HepG2 (cell line): ENCODE measurements around the gene PPCS. TPM values are rescaled to one million over a fixed set of nuclear protein-coding genes. Genes with fewer than 3 reads are reported as not detected.

Experiments used
- ATAC-seq: fragments of 200-7000 bp; cut with Tn5 transposase; 3 replicates; pipeline ENCODE4 v1.9.1; 2020; ENCODE audit warnings: mild to moderate bottlenecking, moderate library complexity
- BruUV-seq: library from RNA; stranded (reverse); fragments of 400-500 nt; replicated peaks from 2 replicates; lab custom pipeline; 2021; lab: Mats Ljungman, UMichigan
- CTCF ChIA-PET: fragments of 300-600 bp; formaldehyde crosslinking; extraction: SDS; loops from one replicate; lab custom pipeline; 2021; ENCODE audit warnings: low total read pairs, inconsistent platforms, low intra/inter-chr PET ratio; lab: Yijun Ruan, JAX
- POLR2A ChIA-PET: fragments of 350-600 bp; sonication (Branson Sonifier 250); formaldehyde crosslinking; loops from one replicate; lab custom pipeline; 2020; ENCODE audit warnings: antibody characterized with exemption, inconsistent platforms; lab: Yijun Ruan, JAX
- DNase-seq: peaks from one replicate; pipeline ENCODE4 v3.0.0-alpha.2; 2015; ENCODE audit warnings: low spot score
- FAIRE-seq: peaks from 3 replicates; lab custom pipeline; 2011; peaks lifted over from hg19 to GRCh38; lab: Jason Lieb, UNC
- H2AFZ ChIP-seq: one replicate; pipeline ENCODE4 v1.6.1; 2011; ENCODE audit warnings: low read length, inconsistent platforms
- H3K27ac ChIP-seq: fragments of 300-600 bp; 3 replicates; pipeline ENCODE4 v1.8.0; 2011; ENCODE audit warnings: mixed run types, mild to moderate bottlenecking, mixed read lengths, low read length, inconsistent platforms; ENCODE audit not compliant: insufficient read depth; ENCODE audit errors: extremely low read length
- H3K27me3 ChIP-seq, 2 experiments: fragments of 200-600 bp in 1 of 2; 2 replicates in 1 of 2; 3 replicates in 1 of 2; pipeline versions ENCODE4 v1.6.0 to v1.8.0; 2011; ENCODE audit warnings: low read length in 2 of 2, mild to moderate bottlenecking in 2 of 2, moderate library complexity in 2 of 2, inconsistent platforms in 1 of 2; ENCODE audit not compliant: insufficient read depth in 2 of 2, control insufficient read depth in 1 of 2
- H3K36me3 ChIP-seq, 2 experiments: fragments of 200-600 bp in 1 of 2; replicated peaks in 1 of 2; 2 replicates in 1 of 2; 3 replicates in 1 of 2; pipeline versions ENCODE4 v1.5.1 to v1.8.0; 2011; ENCODE audit warnings: low read length in 2 of 2, inconsistent platforms in 1 of 2; ENCODE audit not compliant: insufficient read depth in 2 of 2, control insufficient read depth in 1 of 2
- H3K4me1 ChIP-seq: 2 replicates; pipeline ENCODE4 v1.5.1; 2012; ENCODE audit warnings: low read length, inconsistent platforms; ENCODE audit not compliant: insufficient read depth
- H3K4me2 ChIP-seq: 2 replicates; pipeline ENCODE4 v1.6.0; 2011; ENCODE audit warnings: low read depth, low read length, inconsistent platforms
- H3K4me3 ChIP-seq, 3 experiments: fragments of 200-600 bp in 1 of 3; sonication (generic), shearing (Covaris generic) in 1 of 3; replicated peaks in 1 of 3; 2 replicates each; pipeline ENCODE4 v1.5.1; 2011 to 2016; ENCODE audit warnings: low read length in 3 of 3, inconsistent platforms in 2 of 3, low read depth in 2 of 3, mild to moderate bottlenecking in 2 of 3, control low read depth in 1 of 3, mixed read lengths in 1 of 3; ENCODE audit not compliant: insufficient read depth in 1 of 3
- H3K79me2 ChIP-seq: one replicate; pipeline ENCODE4 v1.6.1; 2011; ENCODE audit warnings: low read length, inconsistent platforms; ENCODE audit not compliant: insufficient read depth
- H3K9ac ChIP-seq: 2 replicates; pipeline ENCODE4 v1.6.0; 2011; ENCODE audit warnings: mild to moderate bottlenecking, low read depth, low read length, inconsistent platforms; ENCODE audit not compliant: insufficient read depth
- H3K9me3 ChIP-seq: 2 replicates; pipeline ENCODE4 v1.5.1; 2012; ENCODE audit warnings: mild to moderate bottlenecking, low read length
- H4K20me1 ChIP-seq: 2 replicates; pipeline ENCODE4 v1.6.0; 2011; ENCODE audit warnings: inconsistent platforms, mild to moderate bottlenecking, low read length, moderate library complexity; ENCODE audit not compliant: insufficient read depth
- RBFOX2 ChIP-seq: fragments of 200-400 bp; formaldehyde crosslinking; IDR thresholded peaks from 2 replicates; pipeline ENCODE4 v1.6.1; 2017; ENCODE audit warnings: low read depth, mild to moderate bottlenecking, low read length
- RFXAP ChIP-seq: sonication (generic); formaldehyde crosslinking; IDR thresholded peaks from 2 replicates; pipeline ENCODE4 v1.4.0; 2020; ENCODE audit warnings: missing genetic modification reagents, borderline replicate concordance
- ZNF20 ChIP-seq: sonication (generic); formaldehyde crosslinking; IDR thresholded peaks from 2 replicates; pipeline ENCODE4 v1.4.0; 2020; ENCODE audit warnings: mild to moderate bottlenecking, moderate library complexity, missing genetic modification reagents
- WGBS: methylation state at CpG from one replicate; pipeline ENCODE4 v1.1.6; 2017; ENCODE audit warnings: low lambda C conversion rate; 5-methylcytosine and 5-hydroxymethylcytosine counted together
- in situ Hi-C: cut with HindIII; loops from 2 replicates; pipeline ENCODE4 v1.10.0; 2017; ENCODE audit warnings: low pct_unique_long_range_greater_than_20kb; ENCODE audit not compliant: extremely low pct_ligation_motif_present
- intact Hi-C: fragments of 100-400 bp; cut with micrococcal nuclease; formaldehyde crosslinking; loops from one replicate; pipeline ENCODE4 v1.10.0; 2022; ENCODE audit not compliant: unreplicated experiment
- polyA plus RNA-seq, 8 experiments: library from polyadenylated mRNA; depleted of rRNA in 3 of 8; stranded (reverse) in 7 of 8; unstranded in 1 of 8; fragments of >200 nt; fragmentation: Illumina TruSeq in 4 of 8; extraction: Trizol in 4 of 8; gene quantifications; 2 replicates each; pipeline versions ENCODE4 v1.2.1 to v1.2.3, GENCODE V29; 2011 to 2016; ENCODE audit warnings: low read depth in 4 of 8, missing spikeins in 1 of 8, mixed read lengths in 1 of 8; ENCODE audit not compliant: insufficient read depth in 1 of 8
- total RNA-seq, 5 experiments: library from RNA; depleted of rRNA; stranded (reverse); fragments of >200 nt; fragmentation: Illumina TruSeq; extraction: Trizol; gene quantifications; 2 replicates each; pipeline ENCODE4 v1.2.3, GENCODE V29; 2016; ENCODE audit warnings: low read depth in 1 of 5
- TF ChIP-seq, protein P1 (sequence below): sonication (generic); formaldehyde crosslinking; IDR thresholded peaks from 2 replicates; pipeline ENCODE4 v1.4.0; 2020; ENCODE audit warnings: missing genetic modification reagents
- TF ChIP-seq, protein P2 (sequence below): sonication (generic); formaldehyde crosslinking; IDR thresholded peaks from 2 replicates; pipeline ENCODE4 v1.8.0; 2022; ENCODE audit warnings: missing genetic modification reagents, low read depth, mild to moderate bottlenecking, borderline replicate concordance

The PPCS gene
- total and polyA plus RNA-seq, 2 of the 13 experiments (the other 11 are each of a cell fraction or from before 2014, with no cell fraction given), result 13.4 to 38.9 TPM

DNA sequence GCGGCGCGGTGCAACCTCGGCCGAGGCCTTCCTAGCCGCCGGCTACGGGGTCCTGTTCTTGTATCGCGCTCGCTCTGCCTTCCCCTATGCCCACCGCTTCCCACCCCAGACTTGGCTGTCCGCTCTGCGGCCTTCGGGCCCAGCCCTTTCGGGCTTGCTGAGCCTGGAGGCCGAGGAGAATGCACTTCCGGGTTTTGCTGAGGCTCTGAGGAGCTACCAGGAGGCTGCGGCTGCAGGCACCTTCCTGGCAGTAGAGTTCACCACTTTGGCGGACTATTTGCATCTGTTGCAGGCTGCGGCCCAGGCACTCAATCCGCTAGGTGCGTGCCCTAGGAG lies 379 bp downstream of the PPCS start (continued):
- TF ChIP-seq RFXAP (CRISPR knock-in tag), result 0 out of 2 replicates have a peak, but pooled peaks have one; percentile 13
- TF ChIP-seq, protein P1, sequence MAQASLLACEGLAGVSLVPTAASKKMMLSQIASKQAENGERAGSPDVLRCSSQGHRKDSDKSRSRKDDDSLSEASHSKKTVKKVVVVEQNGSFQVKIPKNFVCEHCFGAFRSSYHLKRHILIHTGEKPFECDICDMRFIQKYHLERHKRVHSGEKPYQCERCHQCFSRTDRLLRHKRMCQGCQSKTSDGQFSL (CRISPR knock-in tag), result no peak; the same call in 1 of the 2 replicates
- peak; percentile 88 for TF ChIP-seq ZNF20

DNA sequence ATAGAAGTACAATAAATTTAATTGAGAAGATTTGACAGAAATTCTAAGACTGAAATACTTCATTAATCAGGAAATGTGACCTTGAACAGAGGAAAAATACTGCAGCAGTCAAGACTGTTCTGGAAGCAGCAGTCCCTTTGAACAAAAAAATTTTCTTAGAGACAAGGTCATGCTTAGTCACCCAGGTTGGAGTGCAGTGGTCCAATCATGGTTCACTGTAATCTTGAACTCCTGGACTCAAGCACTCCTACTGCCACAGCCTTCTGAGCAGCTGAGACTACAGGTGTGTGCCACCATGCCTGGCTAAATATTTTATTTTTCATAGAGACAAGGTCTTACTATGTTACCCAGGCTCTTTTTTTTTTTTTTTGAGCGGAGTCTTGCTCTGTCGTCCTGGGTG lies 4.9 kb downstream of the PPCS start:
- Histone ChIP-seq H3K27me3 (no peaks in the 10 kb centered on the region; a peak in 1 of 5 replicates), H3K79me2 (peaks cover 12% of the 10 kb centered on the region), H3K36me3 (peaks cover 1 to 6% of the 10 kb centered on the region in 2 experiments; a peak in 3 of 5 replicates), H3K9me3 (no peaks in the 10 kb centered on the region), H3K4me1 (peaks cover 51% of the 10 kb centered on the region)
- no peak for DNase-seq
- intact Hi-C loops, result loop anchor here (5.0 kb wide), 1 partner anchor 124 kb away; the partner anchor contains the start of gene FOXJ3
- in situ Hi-C loops, result no loop called here
- TF ChIP-seq RBFOX2, result peak; percentile 17; the same call in 1 of the 2 replicates
- TF ChIP-seq, protein P2, sequence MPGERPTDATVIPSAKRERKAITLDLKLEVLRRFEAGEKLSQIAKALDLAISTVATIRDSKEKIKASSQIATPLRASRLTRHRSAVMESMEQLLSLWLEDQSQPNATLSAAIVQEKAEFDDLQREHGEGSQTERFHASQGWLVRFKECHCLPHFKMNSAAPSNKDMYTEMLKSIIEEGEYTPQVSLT (CRISPR knock-in tag), result no peak
- TF ChIP-seq, all 625 proteins: peak for 1
- ATAC-seq, result no peak
- H2AFZ ChIP-seq, result no peak overlapping the region
- no TSS peak for BruUV-seq
- no peak overlapping the region for H3K4me3 ChIP-seq
- no peaks in the 10 kb centered on the region for H4K20me1 ChIP-seq
- 96% methylated on average over 2 of the region's 2 CpGs for WGBS
- H3K9ac ChIP-seq, result no peak overlapping the region
- ChIA-PET POLR2A (no interaction called here), CTCF (no interaction called here)
- no peak overlapping the region for H3K4me2 ChIP-seq
- FAIRE-seq, result no peak
- no peak overlapping the region for H3K27ac ChIP-seq
